Natural killer cell (primary cell): ENCODE results near the gene RFX4. TPM values are rescaled to one million over a fixed set of nuclear protein-coding genes. Genes with fewer than 3 reads are reported as not detected.

Source experiments
- ATAC-seq, 3 donors: fragments of 150-1000 bp in 2 of 3; fragments of 200-7000 bp in 1 of 3; cut with Tn5 transposase; 1 replicate in 1 of 3; 2 replicates in 2 of 3; pipeline ENCODE4 v1.10.0; 2021; ENCODE audit warnings: mild to moderate bottlenecking in 2 of 3, moderate library complexity in 2 of 3
- DNase-seq, 2 donors: peaks; one replicate each; pipeline versions ENCODE4 v3.0.0 to v3.0.0-alpha.2; 2013 to 2021; ENCODE audit warnings: mixed read lengths in 1 of 2
- H3K27ac ChIP-seq: one replicate; pipeline ENCODE4 v1.5.1; 2013; ENCODE audit warnings: mild to moderate bottlenecking, low read length
- H3K27me3 ChIP-seq: one replicate; pipeline ENCODE4 v1.6.1; 2013; ENCODE audit warnings: low read length; ENCODE audit not compliant: control insufficient read depth, insufficient read depth
- H3K36me3 ChIP-seq: one replicate; pipeline ENCODE4 v1.6.1; 2013; ENCODE audit warnings: low read length; ENCODE audit not compliant: control insufficient read depth, insufficient read depth
- H3K4me1 ChIP-seq: one replicate; pipeline ENCODE4 v1.6.1; 2013; ENCODE audit warnings: low read length; ENCODE audit not compliant: control insufficient read depth, insufficient read depth
- H3K4me3 ChIP-seq: one replicate; pipeline ENCODE4 v1.5.1; 2013; ENCODE audit warnings: low read length
- H3K9me3 ChIP-seq: one replicate; pipeline ENCODE4 v1.6.1; 2013; ENCODE audit warnings: low read length; ENCODE audit not compliant: control insufficient read depth, insufficient read depth
- H3K27ac Mint-ChIP-seq, 2 donors: one replicate each; pipeline ENCODE4 v1.8.0; 2022; ENCODE audit warnings: mild to moderate bottlenecking in 2 of 2, mixed read lengths in 2 of 2, moderate library complexity in 1 of 2
- H3K27me3 Mint-ChIP-seq, 2 donors: one replicate each; pipeline ENCODE4 v1.8.0; 2022; ENCODE audit warnings: low read depth in 2 of 2, mixed read lengths in 2 of 2
- H3K36me3 Mint-ChIP-seq: one replicate; pipeline ENCODE4 v1.8.0; 2022; ENCODE audit warnings: mixed read lengths
- H3K4me1 Mint-ChIP-seq, 2 donors: one replicate each; pipeline ENCODE4 v1.8.0; 2022; ENCODE audit warnings: mixed read lengths in 2 of 2
- H3K4me3 Mint-ChIP-seq: one replicate; pipeline ENCODE4 v1.8.0; 2022; ENCODE audit warnings: mild to moderate bottlenecking, moderate library complexity, mixed read lengths
- H3K9me3 Mint-ChIP-seq, 2 donors: one replicate each; pipeline ENCODE4 v1.8.0; 2022; ENCODE audit warnings: mixed read lengths in 2 of 2
- CTCF ChIP-seq: fragments of 200-600 bp; IDR thresholded peaks from one replicate; pipeline ENCODE4 v1.8.0; 2022; ENCODE audit warnings: antibody characterized with exemption
- WGBS: methylation state at CpG from one replicate; pipeline ENCODE4 v1.1.7; 2013; ENCODE audit warnings: missing lambda C conversion rate; ENCODE audit not compliant: insufficient coverage; 5-methylcytosine and 5-hydroxymethylcytosine counted together
- intact Hi-C: fragments of 100-400 bp; cut with micrococcal nuclease; formaldehyde crosslinking; loops from one replicate; pipeline ENCODE4 v1.14.2; 2022
- total RNA-seq, 4 donors: library from RNA; stranded (reverse); fragments of 120-200 nt in 1 of 4; gene quantifications; one replicate each; pipeline versions ENCODE4 v1.2.3 to v1.2.4, GENCODE V29; 2013 to 2022

RFX4 gene
- total RNA-seq, 3 donors from 2014 or later (not counting 1 experiment from before 2014, with no cell fraction given), result not detected

DNA sequence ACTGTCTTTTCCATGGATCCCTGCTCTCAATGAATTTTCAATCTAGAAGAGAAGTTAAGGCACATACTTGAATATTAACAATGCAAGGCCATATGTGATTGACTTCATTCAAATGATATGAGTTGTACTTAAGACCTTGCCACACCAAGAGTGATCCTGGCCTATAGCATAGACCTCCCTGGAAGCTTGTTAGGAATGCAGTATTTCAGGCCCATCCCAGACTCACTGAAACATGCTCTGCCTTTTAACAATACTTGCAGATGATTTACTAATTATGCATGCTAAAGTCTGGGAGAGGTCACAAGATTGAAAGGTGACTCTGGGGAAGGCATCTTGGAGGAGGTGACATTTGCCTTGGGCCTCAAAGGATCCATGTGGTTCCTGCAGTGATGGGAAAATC, 43.2 kb downstream of the RFX4 start:
- Mint-ChIP-seq H3K4me1 (no peaks in the 10 kb centered on the region), H3K27me3 (peaks cover 9 to 13% of the 10 kb centered on the region in 2 donors)
- ATAC-seq, result no peak

DNA sequence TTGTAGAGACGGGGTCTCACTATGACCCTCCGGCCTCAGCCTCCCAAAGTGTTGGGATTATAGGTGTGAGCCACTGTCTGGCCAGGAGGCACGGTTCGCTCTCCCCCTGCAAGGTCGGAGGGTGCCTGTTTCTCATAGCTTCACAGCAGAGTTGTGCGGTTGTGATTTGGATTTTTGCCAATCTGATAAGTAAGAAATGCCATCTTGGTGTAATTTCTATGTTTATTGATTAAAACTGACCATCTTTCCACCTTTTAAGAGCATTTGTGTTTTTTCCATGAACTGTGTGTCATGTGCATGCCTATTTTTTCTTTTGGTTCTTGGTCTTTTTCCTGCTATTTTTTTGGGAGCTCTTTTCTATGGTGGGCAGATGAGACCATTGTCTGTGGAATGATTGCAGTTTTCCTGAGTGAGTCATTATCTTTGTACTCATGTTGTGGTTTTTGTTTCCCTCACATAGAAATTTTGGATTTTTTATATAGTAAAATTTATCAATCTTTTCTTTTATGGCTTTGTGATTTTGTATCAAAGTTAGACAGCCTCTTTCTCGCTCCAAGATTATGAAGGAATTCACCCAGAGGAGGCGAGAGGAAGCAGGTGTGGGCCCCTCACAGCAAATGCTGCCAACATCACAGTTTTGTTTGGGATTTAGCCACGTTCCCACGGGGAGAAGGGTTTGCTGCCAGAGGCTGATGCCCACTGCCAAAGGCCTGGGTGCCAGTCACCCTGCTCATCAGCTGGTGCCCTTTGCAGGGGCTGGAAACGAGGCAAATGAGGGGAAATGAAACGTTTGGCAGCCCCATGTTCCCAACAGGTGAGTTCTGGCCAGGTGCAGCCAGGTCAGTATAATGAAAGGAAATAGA, 47.2 kb downstream of the RFX4 start:
- ATAC-seq (no peak), DNase-seq (no peak)
- H3K9me3 ChIP-seq, result no peaks in the 10 kb centered on the region
- no peaks in the 10 kb centered on the region for H3K36me3 ChIP-seq
- intact Hi-C loops, result no loop called here
- no peaks in the 10 kb centered on the region for H3K4me1 ChIP-seq
- 74% methylated on average over 12 of the region's 12 CpGs for WGBS
- H3K27ac Mint-ChIP-seq, result no peak overlapping the region
- H3K27me3 ChIP-seq, result no peaks in the 10 kb centered on the region
- H3K36me3 Mint-ChIP-seq, result no peaks in the 10 kb centered on the region
- no peaks in the 10 kb centered on the region for H3K4me1 Mint-ChIP-seq
- no peaks in the 10 kb centered on the region for H3K9me3 Mint-ChIP-seq
- H3K27me3 Mint-ChIP-seq, result peaks cover 9 to 29% of the 10 kb centered on the region in 2 donors
- no peak overlapping the region for H3K4me3 ChIP-seq
- no peak overlapping the region for H3K27ac ChIP-seq
- H3K4me3 Mint-ChIP-seq, result no peak overlapping the region
- no peak for TF ChIP-seq CTCF

More for the DNA sequence above, 43.2 kb downstream of the RFX4 start:
- no peak for TF ChIP-seq CTCF
- H3K9me3 Mint-ChIP-seq, result no peaks in the 10 kb centered on the region
- intact Hi-C loops, result no loop called here
- peaks cover 8% of the 10 kb centered on the region for H3K36me3 Mint-ChIP-seq
- no peaks in the 10 kb centered on the region for H3K27me3 ChIP-seq
- no peaks in the 10 kb centered on the region for H3K4me1 ChIP-seq
- no peaks in the 10 kb centered on the region for H3K36me3 ChIP-seq
- H3K4me3 Mint-ChIP-seq, result no peak overlapping the region
- H3K27ac ChIP-seq, result no peak overlapping the region
- no peak overlapping the region for H3K27ac Mint-ChIP-seq
- H3K9me3 ChIP-seq, result no peaks in the 10 kb centered on the region
- H3K4me3 ChIP-seq, result no peak overlapping the region
- no peak for DNase-seq

- no peak for TF ChIP-seq CTCF
- H3K4me1 Mint-ChIP-seq, result no peaks in the 10 kb centered on the region
- ATAC-seq, result no peak
These were observed 48.3 kb downstream of the RFX4 start for GRCh38 chr12:106631150-106631549.

More at GRCh38 chr12:106631150-106631549, 48.3 kb downstream of the RFX4 start:
- Mint-ChIP-seq H3K9me3 (no peaks in the 10 kb centered on the region), H3K36me3 (no peaks in the 10 kb centered on the region), H3K4me3 (no peak overlapping the region), H3K27ac (no peak overlapping the region), H3K27me3 (peaks cover 9 to 24% of the 10 kb centered on the region in 2 donors)
- H3K27me3 ChIP-seq, result no peaks in the 10 kb centered on the region
- no peaks in the 10 kb centered on the region for H3K36me3 ChIP-seq
- intact Hi-C loops, result no loop called here
- H3K9me3 ChIP-seq, result no peaks in the 10 kb centered on the region
- no peaks in the 10 kb centered on the region for H3K4me1 ChIP-seq
- WGBS, result 68% methylated on average over 3 of the region's 3 CpGs
- peak in 1 of 2 donors; percentile 4 for DNase-seq
- H3K27ac ChIP-seq, result no peak overlapping the region
- H3K4me3 ChIP-seq, result no peak overlapping the region
